ENCODE measurements around the gene CEBPG. TPM values are rescaled to one million over a fixed set of nuclear protein-coding genes. Genes with fewer than 3 reads are reported as not detected.

CEBPG gene
- 23.3 and 23.9 TPM in 2 replicates for total RNA-seq

DNA sequence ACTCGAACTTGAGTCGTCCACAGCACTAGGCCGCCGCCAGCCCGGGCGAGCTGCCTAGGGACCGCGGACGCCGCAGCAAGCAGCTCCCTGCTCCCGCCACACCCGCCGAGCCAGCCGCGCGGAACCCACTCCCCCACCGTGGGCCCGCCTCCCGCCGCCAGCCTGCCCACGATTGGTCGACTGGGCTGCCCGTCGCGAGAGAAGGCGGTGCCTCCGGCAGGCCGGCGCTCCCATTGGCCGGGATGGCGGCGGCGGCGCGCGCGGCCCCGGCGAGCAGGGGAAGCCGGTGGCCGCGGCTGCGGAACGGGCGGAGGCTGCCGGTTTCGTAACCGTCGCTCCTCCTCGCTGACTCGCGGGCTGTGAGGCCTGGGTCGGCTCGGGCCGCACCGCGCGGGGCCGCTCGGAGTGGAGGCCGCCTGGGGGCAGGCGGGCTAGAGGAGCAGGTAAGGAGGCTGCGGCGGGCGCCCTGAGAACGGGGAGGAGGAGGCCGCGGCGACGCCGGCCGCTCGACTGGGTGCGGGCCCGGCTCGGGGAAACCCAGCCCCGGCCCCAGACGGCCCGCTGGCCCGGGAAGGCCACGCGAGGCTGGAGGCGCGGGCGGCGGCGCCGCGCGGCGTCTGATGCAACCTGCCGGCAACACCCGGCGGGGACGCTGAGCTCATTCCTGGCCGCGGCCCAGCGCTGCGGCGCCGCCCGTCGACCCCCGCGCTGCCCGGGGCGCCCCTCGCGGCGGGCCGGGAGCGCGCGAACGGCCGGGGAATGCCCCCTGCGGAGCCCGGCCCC lies at the start of gene CEBPG:
CEBPG (plus strand) TSS at position 257 of the 783 bp plus-strand sequence. CDS start 5,531 bp downstream, outside the sequence.
- intact Hi-C loops (cut with micrococcal nuclease): loop anchor here (1.0 to 10.0 kb wide), 12 partner anchors 31 to 1054 kb away; partner anchors contain the start of genes ANKRD27, CEBPA, DPY19L3 and FAAP24

GRCh38 chr19:33324628-33325027 lies 48.9 kb upstream of the CEBPG start:
- intact Hi-C loops (cut with micrococcal nuclease): no loop called here

DNA sequence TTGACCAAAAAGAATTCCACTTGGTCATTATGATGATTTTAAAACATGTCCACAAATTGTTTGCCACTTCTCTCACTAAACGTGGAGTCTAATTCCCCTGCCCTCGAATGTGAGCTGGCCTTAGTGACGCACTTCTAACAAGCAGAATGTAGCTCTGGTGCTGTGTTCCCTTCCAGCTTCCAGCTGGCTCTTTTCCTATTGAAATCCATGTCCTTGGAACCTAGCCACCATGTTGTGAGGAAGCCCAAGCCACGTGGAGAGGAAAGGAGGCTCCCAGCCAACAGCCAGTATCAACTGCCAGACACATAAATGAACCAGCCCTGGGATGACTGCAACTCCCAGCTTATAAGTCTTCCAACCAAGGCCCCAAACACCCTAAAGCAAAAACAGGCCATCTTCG lies 47.6 kb upstream of the CEBPG start:
- intact Hi-C loops (cut with micrococcal nuclease): no loop called here

GRCh38 chr19:33329060-33329459 lies 44.4 kb upstream of the CEBPG start:
- intact Hi-C loops (cut with micrococcal nuclease): no loop called here

DNA sequence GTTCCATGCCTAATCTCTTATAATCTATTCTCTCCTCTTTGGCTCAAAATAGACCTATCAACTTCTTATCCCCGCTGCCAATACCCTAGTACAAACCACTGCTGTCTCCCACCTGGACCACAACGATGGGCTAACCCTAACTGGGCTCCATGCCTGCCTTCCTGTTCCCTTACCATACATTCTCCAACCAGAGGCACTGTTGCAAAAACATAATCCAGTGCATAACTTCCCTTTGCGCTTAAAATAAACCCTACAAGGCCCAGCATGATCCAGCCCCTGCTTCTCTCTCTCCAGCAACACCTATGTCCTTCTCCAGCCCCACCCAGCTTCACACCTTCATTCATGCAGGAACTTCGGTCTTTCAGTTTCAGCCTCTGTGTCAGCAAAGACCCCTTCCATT lies 43.8 kb upstream of the CEBPG start:
- intact Hi-C loops (cut with micrococcal nuclease): no loop called here

DNA sequence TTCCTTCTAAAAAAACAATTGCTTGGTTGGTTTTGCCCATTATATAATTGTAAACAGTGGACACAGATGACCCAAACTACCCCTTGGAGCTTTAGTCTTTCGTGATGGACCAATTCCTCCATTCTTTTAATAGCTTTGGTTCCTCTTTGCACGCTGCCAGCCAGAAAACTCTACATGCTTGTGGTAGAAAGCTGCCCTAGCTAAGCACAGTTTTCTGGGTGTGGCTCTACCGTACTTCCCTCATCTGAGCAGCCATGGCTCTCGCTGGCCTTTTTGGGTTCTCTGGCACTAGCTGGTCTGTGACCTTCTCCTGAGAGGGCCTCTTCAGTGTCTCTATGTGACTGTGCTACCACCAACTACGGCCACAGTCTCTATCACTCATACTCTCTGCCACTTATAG lies 41.3 kb upstream of the CEBPG start:
- intact Hi-C loops (cut with micrococcal nuclease): no loop called here

DNA sequence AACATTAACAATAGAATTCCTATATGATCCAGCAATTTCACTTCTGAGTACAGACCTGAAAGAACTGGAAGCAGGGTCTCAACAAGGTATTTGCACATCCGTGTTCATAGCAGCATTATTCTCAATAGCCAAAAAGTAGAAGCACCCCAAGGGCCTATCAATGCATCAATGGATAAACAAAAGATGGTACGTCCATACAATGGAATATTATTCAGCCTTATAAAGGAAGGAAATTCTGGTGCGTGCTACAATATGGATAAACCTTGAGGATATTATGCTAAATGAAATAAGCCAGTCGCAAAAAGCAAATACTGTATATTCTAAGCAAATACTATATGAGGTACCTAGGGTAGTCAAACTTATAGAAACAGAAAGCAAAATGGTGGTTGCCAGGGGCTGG lies 40.4 kb upstream of the CEBPG start:
- intact Hi-C loops (cut with micrococcal nuclease): no loop called here

DNA sequence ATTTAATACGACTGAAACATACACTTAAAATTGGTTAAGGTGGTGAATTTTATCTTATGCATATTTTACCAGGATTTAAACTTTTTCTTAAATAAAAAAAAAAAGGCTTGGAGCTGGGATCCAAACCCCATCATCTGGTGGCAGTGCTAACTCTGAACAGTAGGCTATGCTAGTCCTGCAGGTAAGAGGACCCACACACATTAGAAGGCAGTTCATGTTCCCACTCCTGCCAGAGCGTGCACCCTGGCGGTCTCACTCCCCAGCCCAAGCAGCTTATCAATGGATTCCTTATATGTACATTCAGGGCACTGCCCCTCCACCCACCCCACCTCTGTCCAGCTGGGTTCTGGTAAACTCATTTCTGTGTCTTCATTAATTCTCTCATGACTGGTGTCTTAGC lies 39.9 kb upstream of the CEBPG start:
- intact Hi-C loops (cut with micrococcal nuclease): no loop called here

- intact Hi-C loops (cut with micrococcal nuclease): no loop called here
Observed at GRCh38 chr19:33334271-33334670, 39.2 kb upstream of the CEBPG start.

DNA sequence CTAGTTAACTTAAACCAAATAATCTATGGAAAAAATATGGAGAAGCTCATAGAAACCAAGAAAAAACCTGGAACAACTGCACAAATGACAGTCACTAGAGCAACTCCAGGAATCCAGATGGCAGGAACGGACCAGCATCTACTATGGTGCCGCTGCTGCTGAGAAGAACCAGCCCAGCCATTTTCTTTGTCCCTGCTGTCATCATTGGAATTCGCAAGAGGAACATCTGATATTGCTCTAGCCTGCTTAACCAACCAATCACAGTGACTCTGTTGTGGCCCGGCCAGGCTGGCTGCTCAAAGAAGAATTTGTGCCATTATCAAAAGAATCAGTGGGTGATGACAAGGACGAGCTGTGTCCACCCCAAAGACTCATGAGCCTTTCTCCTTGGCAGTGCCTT lies 38.1 kb upstream of the CEBPG start:
- intact Hi-C loops (cut with micrococcal nuclease): no loop called here

GRCh38 chr19:33339016-33339984 lies 34.2 kb upstream of the CEBPG start:
- intact Hi-C loops (cut with micrococcal nuclease): no loop called here

- intact Hi-C loops (cut with micrococcal nuclease): no loop called here
Observed at GRCh38 chr19:33340991-33341390, 32.5 kb upstream of the CEBPG start.

- intact Hi-C loops (cut with micrococcal nuclease): no loop called here
Observed at GRCh38 chr19:33343301-33343700, 30.2 kb upstream of the CEBPG start.

- intact Hi-C loops (cut with micrococcal nuclease): no loop called here
Observed at GRCh38 chr19:33343859-33344572, 29.5 kb upstream of the CEBPG start.

- intact Hi-C loops (cut with micrococcal nuclease): no loop called here
Observed at GRCh38 chr19:33344573-33344925, 29.0 kb upstream of the CEBPG start.

DNA sequence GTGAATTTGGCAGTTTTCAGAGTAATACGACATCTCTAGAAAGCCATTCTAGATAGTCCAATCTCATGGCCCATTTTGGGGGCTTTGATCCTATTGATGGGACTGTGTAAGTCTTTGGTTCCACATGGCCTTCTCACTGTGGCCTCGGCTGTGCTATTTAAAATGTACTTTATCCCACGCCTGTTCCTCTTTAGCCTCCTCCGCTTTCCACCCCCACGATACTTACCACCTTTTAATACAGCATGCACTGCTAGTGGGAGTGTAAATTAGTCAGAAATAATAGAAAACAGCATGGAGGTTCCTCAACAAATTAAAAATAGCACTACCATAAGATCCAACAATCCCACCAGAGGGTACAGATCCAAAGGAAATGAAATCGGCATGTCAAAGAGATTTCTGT lies 28.3 kb upstream of the CEBPG start:
- intact Hi-C loops (cut with micrococcal nuclease): no loop called here

- intact Hi-C loops (cut with micrococcal nuclease): no loop called here
Observed at GRCh38 chr19:33346665-33347064, 26.8 kb upstream of the CEBPG start.

DNA sequence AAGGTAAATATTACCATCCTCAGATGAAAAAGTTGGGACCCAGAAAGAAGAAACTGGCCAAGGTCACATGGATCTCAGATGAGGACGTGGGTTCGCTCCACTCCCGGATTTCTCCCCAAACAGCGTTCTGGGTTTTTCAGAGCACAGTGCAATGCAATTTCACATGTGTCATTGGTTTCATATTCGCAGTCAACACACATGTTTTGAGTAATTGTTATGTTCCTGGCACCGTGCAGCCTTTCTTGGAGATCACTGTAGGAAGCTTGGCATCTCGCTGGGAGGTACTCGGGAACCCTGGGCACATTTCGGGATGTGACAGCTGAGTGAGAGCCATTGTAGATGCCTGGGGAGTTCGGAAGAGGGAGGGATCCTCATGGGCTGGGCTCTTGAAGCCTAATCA lies 26.2 kb upstream of the CEBPG start:
- intact Hi-C loops (cut with micrococcal nuclease): no loop called here

DNA sequence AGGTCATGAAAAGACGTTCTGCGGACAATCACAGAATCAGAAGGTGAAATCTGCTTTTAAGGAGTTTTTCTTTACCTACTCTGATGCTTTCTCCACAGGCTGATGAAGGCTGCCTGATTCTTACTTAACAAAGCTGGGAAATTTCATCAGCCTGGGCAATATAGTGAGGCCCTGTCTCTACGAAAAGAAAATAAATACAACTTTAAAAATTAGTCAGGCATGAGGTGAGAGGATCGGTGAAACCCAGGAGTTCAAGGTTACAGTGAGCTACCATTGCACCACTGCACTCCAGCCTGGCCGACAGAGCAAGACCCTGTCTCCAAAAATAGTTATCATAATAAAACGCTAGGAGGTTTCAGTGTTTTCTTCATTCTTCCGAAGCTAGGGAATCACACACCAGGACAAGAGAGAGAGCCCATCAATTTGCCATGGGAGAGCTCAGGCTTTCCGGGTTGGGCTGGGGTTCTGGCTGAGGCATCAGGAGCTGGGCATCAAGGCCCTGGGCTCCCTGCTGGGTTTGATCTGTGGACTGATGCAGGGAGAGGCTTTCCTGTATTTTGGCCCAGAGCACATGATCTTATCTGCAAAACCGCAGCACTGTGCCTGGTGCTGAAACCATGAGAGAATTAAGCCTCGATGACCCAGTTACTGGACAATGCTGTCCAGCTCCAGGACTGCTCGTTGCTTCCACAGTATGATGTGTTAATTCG lies 25.1 kb upstream of the CEBPG start:
- intact Hi-C loops (cut with micrococcal nuclease): no loop called here

DNA sequence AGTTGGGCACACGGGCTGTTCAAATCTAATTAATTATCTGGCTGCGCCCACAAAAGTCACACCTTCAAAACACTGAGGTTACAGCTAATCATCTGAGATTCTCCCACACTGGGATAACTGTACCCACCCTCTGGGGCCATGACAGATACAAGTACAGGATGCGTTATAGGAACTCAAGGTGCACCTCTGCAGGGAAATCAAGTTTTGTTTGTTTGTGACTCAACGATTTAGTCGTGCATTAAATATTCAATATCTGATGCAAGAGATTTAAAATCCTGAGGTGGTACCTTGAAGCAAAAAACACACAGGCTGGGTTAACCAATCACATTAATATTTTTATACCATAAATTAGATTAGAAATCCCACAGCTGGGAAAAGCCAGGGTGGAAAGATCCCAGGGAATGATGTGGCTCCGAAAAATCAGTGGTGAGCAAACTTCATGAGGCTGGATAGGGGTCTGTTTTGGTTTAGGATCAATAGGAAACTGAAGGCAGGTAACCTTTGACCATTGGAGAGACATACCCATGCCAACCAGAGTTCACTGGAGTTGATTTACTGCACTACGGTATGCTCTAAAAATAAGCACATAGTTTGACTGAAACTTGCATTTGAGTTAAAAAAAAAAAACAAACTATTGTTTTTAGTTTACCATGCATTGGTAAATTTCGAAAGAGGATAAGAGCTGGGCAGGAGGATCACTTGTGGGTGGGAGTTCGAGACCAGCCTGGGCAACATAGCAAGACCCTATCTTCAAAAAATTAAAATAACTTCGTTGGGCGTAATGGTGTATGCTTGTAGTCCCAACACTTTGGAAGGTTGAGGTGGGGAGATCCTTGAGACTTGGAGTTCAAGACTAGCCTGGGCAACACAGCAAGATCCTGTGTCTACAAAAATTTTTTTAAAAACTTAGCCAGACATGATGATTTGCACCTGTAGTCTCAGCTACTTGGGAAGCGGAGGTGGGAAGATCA lies 23.9 kb upstream of the CEBPG start:
- intact Hi-C loops (cut with micrococcal nuclease): no loop called here

Measured in T-helper 1 cell treated with Interleukin-12 subunit alpha and Interleukin-12 subunit beta and Interleukin-4 antibody, amounts not matched to agents 30 ng/mL and 1 ng/mL, for 36 hours (primary cell).